Endothelial cell of umbilical vein (primary cell): ENCODE data around the gene RBM4. TPM values are rescaled to one million over a fixed set of nuclear protein-coding genes. Genes with fewer than 3 reads are reported as not detected.

Experiments used
- BruUV-seq: library from RNA; stranded (reverse); fragments of 400-500 nt; replicated peaks from 2 replicates; lab custom pipeline; 2021; lab: Mats Ljungman, UMichigan
- CTCF ChIA-PET: fragments of 300-600, 350-600 bp; sonication (Branson Sonifier 250); formaldehyde crosslinking; loops from one replicate; lab custom pipeline; 2021; ENCODE audit warnings: antibody characterized with exemption, inconsistent platforms; lab: Charles Lee
- POLR2A ChIA-PET: fragments of 300-600, 350-600 bp; sonication (Branson Sonifier 250); formaldehyde crosslinking; loops from one replicate; lab custom pipeline; 2021; ENCODE audit warnings: antibody characterized with exemption, inconsistent platforms; lab: Charles Lee
- DNase-seq: peaks from one replicate; pipeline ENCODE4 v3.0.0-alpha.2; 2011; ENCODE audit warnings: low read depth, low spot score
- FAIRE-seq: peaks from 2 replicates; lab custom pipeline; 2011; peaks lifted over from hg19 to GRCh38; lab: Jason Lieb, UNC
- H2AFZ ChIP-seq: 2 replicates; pipeline ENCODE4 v1.6.0; 2012; ENCODE audit warnings: low read depth, low read length, control low read depth, inconsistent platforms
- H3K27ac ChIP-seq: 2 replicates; pipeline ENCODE4 v1.5.1; 2011; ENCODE audit warnings: low read depth, mild to moderate bottlenecking, control low read depth, low read length, moderate library complexity; ENCODE audit not compliant: insufficient read depth
- H3K27me3 ChIP-seq, 2 experiments: 2 replicates each; pipeline versions ENCODE4 v1.6.0 to v1.6.1; 2011; ENCODE audit warnings: low read length in 2 of 2, mixed read lengths in 1 of 2; ENCODE audit not compliant: control insufficient read depth in 2 of 2, insufficient read depth in 2 of 2
- H3K36me3 ChIP-seq, 2 experiments: 2 replicates in 1 of 2; 3 replicates in 1 of 2; pipeline ENCODE4 v1.5.1; 2011; ENCODE audit warnings: low read length in 2 of 2, mild to moderate bottlenecking in 1 of 2, moderate library complexity in 1 of 2; ENCODE audit not compliant: control insufficient read depth in 2 of 2, insufficient read depth in 2 of 2; ENCODE audit errors: extremely low read depth in 1 of 2
- H3K4me1 ChIP-seq: 3 replicates; pipeline ENCODE4 v1.5.1; 2011; ENCODE audit warnings: mild to moderate bottlenecking, low read length; ENCODE audit not compliant: control insufficient read depth, insufficient read depth; ENCODE audit errors: extremely low read depth
- H3K4me2 ChIP-seq: 2 replicates; pipeline ENCODE4 v1.6.1; 2011; ENCODE audit warnings: low read length, control low read depth, mixed read lengths; ENCODE audit not compliant: insufficient read depth
- H3K4me3 ChIP-seq, 3 experiments: fragments of 200-600 bp in 1 of 3; sonication (generic), shearing (Covaris generic) in 1 of 3; replicated peaks in 1 of 3; 2 replicates each; pipeline ENCODE4 v1.5.1; 2011 to 2016; ENCODE audit warnings: control low read depth in 3 of 3, low read length in 3 of 3, mild to moderate bottlenecking in 2 of 3, inconsistent platforms in 1 of 3, low read depth in 1 of 3, moderate library complexity in 1 of 3; ENCODE audit not compliant: insufficient read depth in 1 of 3
- H3K79me2 ChIP-seq: 2 replicates; pipeline ENCODE4 v1.6.0; 2012; ENCODE audit warnings: low read length, inconsistent platforms; ENCODE audit not compliant: control insufficient read depth, insufficient read depth
- H3K9ac ChIP-seq: replicated peaks from 2 replicates; pipeline ENCODE3; 2011; ENCODE audit warnings: low read length, control low read depth; ENCODE audit not compliant: insufficient read depth; ENCODE audit errors: extremely low read depth
- H3K9me1 ChIP-seq: replicated peaks from 3 replicates; pipeline ENCODE4 v1.6.0; 2011; ENCODE audit warnings: mild to moderate bottlenecking, low read length; ENCODE audit not compliant: control insufficient read depth, insufficient read depth; ENCODE audit errors: extremely low read depth
- H3K9me3 ChIP-seq: replicated peaks from 2 replicates; pipeline ENCODE4 v1.5.1; 2012; ENCODE audit warnings: low read length, inconsistent platforms; ENCODE audit not compliant: control insufficient read depth, insufficient read depth
- H4K20me1 ChIP-seq: replicated peaks from 2 replicates; pipeline ENCODE3; 2011; ENCODE audit warnings: mild to moderate bottlenecking, low read length; ENCODE audit not compliant: control insufficient read depth, insufficient read depth; ENCODE audit errors: extremely low read depth
- EZH2 ChIP-seq: IDR thresholded peaks from 2 replicates; pipeline ENCODE4 v1.6.1; 2012; ENCODE audit warnings: borderline replicate concordance, low read depth, mild to moderate bottlenecking, moderate library complexity, low read length, inconsistent platforms; ENCODE audit not compliant: severe bottlenecking
- GATA2 ChIP-seq: IDR thresholded peaks from 2 replicates; pipeline ENCODE4 v1.7.0; 2011; ENCODE audit warnings: low read depth, mild to moderate bottlenecking, moderate library complexity, mixed read lengths, low read length; ENCODE audit not compliant: insufficient read length, insufficient read depth
- JUN ChIP-seq: IDR thresholded peaks from 2 replicates; pipeline ENCODE4 v1.6.1; 2011; ENCODE audit warnings: borderline replicate concordance, low read depth; ENCODE audit not compliant: insufficient read length, insufficient read depth
- MYC ChIP-seq: IDR thresholded peaks from one replicate; pipeline ENCODE4 v1.6.1; 2011; ENCODE audit warnings: mild to moderate bottlenecking, low read depth, low read length
- POLR2A ChIP-seq: IDR thresholded peaks from 2 replicates; pipeline ENCODE4 v1.6.1; 2012; ENCODE audit warnings: low read depth, mild to moderate bottlenecking, control low read depth, low read length
- POLR2AphosphoS5 ChIP-seq: IDR thresholded peaks from 2 replicates; pipeline ENCODE4 v1.6.1; 2012; ENCODE audit warnings: low read depth, mild to moderate bottlenecking, control low read depth, low read length, moderate library complexity; ENCODE audit not compliant: insufficient read depth
- dilution Hi-C: fragments of 300-500 bp; cut with MboI; formaldehyde crosslinking; loops from one replicate; pipeline ENCODE4 v1.15.0; 2019; ENCODE audit warnings: low sequenced_read_pairs; ENCODE audit not compliant: extremely low pct_ligation_motif_present
- intact Hi-C: fragments of 100-400 bp; cut with micrococcal nuclease; formaldehyde crosslinking; loops from one replicate; pipeline ENCODE4 v1.10.0; 2022
- polyA plus RNA-seq, 4 experiments: library from polyadenylated mRNA; depleted of rRNA in 3 of 4; stranded (reverse) in 3 of 4; unstranded in 1 of 4; fragments of >200 nt; gene quantifications; 2 replicates each; pipeline versions ENCODE4 v1.2.1 to v1.2.3, GENCODE V29; 2011 to 2012; ENCODE audit warnings: missing spikeins in 1 of 4
- total RNA-seq: library from RNA; stranded (reverse); gene quantifications from 2 replicates; pipeline ENCODE4 v1.2.3, GENCODE V29; 2021
- TF ChIP-seq, protein P1 (sequence below): IDR thresholded peaks from 2 replicates; pipeline ENCODE4 v1.6.1; 2011; ENCODE audit not compliant: insufficient read depth, insufficient read length

Gene RBM4
- total and polyA plus RNA-seq, 2 donors (not counting 3 experiments of a cell fraction or from before 2014, with no cell fraction given), result 153 to 361 TPM

DNA sequence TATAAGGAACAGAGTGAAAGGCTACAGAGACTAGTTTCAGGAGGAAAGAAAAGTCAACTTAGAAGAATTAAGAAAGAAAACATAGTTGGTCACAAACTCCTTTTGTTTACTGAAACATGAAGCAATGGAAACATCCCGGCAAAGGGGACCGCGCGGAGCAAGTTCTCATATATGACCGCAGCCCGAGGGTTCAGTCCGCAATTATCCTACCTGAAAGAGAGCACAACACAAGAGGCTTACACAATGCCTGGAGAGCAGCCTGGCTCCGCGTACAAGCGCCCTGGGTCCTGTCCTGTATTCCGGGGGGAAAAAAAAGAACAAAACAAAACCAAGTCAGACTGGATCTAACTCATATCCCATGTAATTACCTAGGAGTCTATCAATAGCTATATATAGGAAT, 26.9 kb downstream of the RBM4 start:
- no peak for DNase-seq
- H4K20me1 ChIP-seq, result no peaks in the 10 kb centered on the region
- BruUV-seq, result no TSS peak
- no peak for TF ChIP-seq POLR2A
- TF ChIP-seq MYC, result no peak
- TF ChIP-seq JUN, result no peak
- TF ChIP-seq GATA2, result no peak
- no peak for TF ChIP-seq EZH2
- TF ChIP-seq, protein P1, sequence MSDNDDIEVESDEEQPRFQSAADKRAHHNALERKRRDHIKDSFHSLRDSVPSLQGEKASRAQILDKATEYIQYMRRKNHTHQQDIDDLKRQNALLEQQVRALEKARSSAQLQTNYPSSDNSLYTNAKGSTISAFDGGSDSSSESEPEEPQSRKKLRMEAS, result no peak
- ChIA-PET POLR2A (interaction anchor here (0.9 kb wide), 1 partner anchor 27 kb away, joined by 3 read pairs; no protein-coding TSS in a partner anchor), CTCF (interaction anchor here (1.0 kb wide), 1 partner anchor 277 kb away, joined by 3 read pairs; no protein-coding TSS in a partner anchor)
- no peak overlapping the region for H2AFZ ChIP-seq
- no peak overlapping the region for H3K27ac ChIP-seq
- peaks cover 23% of the 10 kb centered on the region for H3K79me2 ChIP-seq
- H3K4me3 ChIP-seq, result no peak overlapping the region
- H3K27me3 ChIP-seq, result no peaks in the 10 kb centered on the region
- no peaks in the 10 kb centered on the region for H3K4me1 ChIP-seq
- H3K4me2 ChIP-seq, result no peak overlapping the region
- peaks cover 11 to 14% of the 10 kb centered on the region in 2 experiments for H3K36me3 ChIP-seq
- FAIRE-seq, result no peak
- H3K9me3 ChIP-seq, result no peaks in the 10 kb centered on the region
- H3K9me1 ChIP-seq, result no peaks in the 10 kb centered on the region
- intact Hi-C loops, result no loop called here
- no peak overlapping the region for H3K9ac ChIP-seq
- dilution Hi-C loops, result no loop called here

DNA sequence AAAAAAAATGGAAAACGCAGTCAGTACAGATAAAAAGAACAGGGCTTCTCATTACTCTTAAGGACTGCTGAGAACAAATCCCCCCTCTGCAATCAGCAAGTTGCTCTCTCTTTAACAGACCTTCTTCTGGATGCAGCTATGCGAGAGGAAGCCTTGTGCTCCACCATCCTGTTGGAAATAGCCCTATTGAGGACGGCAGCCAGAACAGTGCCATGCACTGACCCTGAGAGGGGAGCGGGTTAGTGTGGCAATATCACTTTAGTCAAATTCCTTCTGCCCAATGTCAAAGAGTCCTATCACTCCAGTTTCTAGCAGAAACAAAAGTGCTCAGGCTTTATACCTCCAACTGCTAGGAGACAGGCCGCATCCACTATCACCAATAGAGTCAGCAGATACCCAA, 32.3 kb downstream of the RBM4 start:
- H3K9me3 ChIP-seq, result no peaks in the 10 kb centered on the region
- peak; percentile 17 for TF ChIP-seq POLR2A
- no peak for TF ChIP-seq POLR2AphosphoS5
- TF ChIP-seq MYC, result no peak
- TF ChIP-seq GATA2, result no peak
- no peak for DNase-seq
- ChIA-PET POLR2A (no interaction called here), CTCF (no interaction called here)
- peaks cover 31% of the 10 kb centered on the region for H3K79me2 ChIP-seq
- no peaks in the 10 kb centered on the region for H3K9me1 ChIP-seq
- no peaks in the 10 kb centered on the region for H4K20me1 ChIP-seq
- H3K4me1 ChIP-seq, result peaks cover 4% of the 10 kb centered on the region
- intact Hi-C loops, result no loop called here
- no peaks in the 10 kb centered on the region for H3K27me3 ChIP-seq
- H3K4me2 ChIP-seq, result no peak overlapping the region
- no peak overlapping the region for H3K4me3 ChIP-seq
- no peak overlapping the region for H2AFZ ChIP-seq
- H3K27ac ChIP-seq, result no peak overlapping the region
- no TSS peak for BruUV-seq
- H3K36me3 ChIP-seq, result peaks cover 7 to 8% of the 10 kb centered on the region in 2 experiments
- no peak for FAIRE-seq
- dilution Hi-C loops, result no loop called here
- no peak overlapping the region for H3K9ac ChIP-seq
